GM12892 (cell line): ENCODE data around the gene ARMS2.

ENCODE experiments used
- DNase-seq: peaks from one replicate; pipeline ENCODE4 v3.0.0; 2011; ENCODE audit not compliant: insufficient read length
- FAIRE-seq: peaks from 2 replicates; lab custom pipeline; 2011; peaks lifted over from hg19 to GRCh38; lab: Jason Lieb, UNC
- POLR2A ChIP-seq: IDR thresholded peaks from 2 replicates; pipeline ENCODE4 v1.6.1; 2011; ENCODE audit warnings: low read depth, low read length, control low read depth
- POLR2AphosphoS5 ChIP-seq: IDR thresholded peaks from 2 replicates; pipeline ENCODE4 v1.6.1; 2011; ENCODE audit warnings: low read depth, low read length, control low read depth
- TAF1 ChIP-seq: IDR thresholded peaks from 2 replicates; pipeline ENCODE4 v1.6.1; 2011; ENCODE audit warnings: low read depth, mild to moderate bottlenecking, control low read depth, low read length, borderline replicate concordance

ARMS2 gene

GRCh38 chr10:122455376-122456079 is 1.1 kb downstream of the ARMS2 start:
- no peak for FAIRE-seq
- no peak for DNase-seq
- TF ChIP-seq TAF1 (no peak), POLR2A (no peak), POLR2AphosphoS5 (no peak)

GRCh38 chr10:122457934-122458333 is 3.5 kb downstream of the ARMS2 start:
- DNase-seq = no peak
- no peak for FAIRE-seq
- TF ChIP-seq POLR2A (no peak), POLR2AphosphoS5 (no peak), TAF1 (no peak)

- DNase-seq (no peak), FAIRE-seq (no peak)
- TF ChIP-seq POLR2A (no peak), POLR2AphosphoS5 (no peak), TAF1 (no peak)
These were observed 4.2 kb downstream of the ARMS2 start for GRCh38 chr10:122458693-122459092.

GRCh38 chr10:122459561-122460273 is 5.3 kb downstream of the ARMS2 start:
- FAIRE-seq (no peak), DNase-seq (no peak)
- TF ChIP-seq POLR2A = no peak
- no peak for TF ChIP-seq POLR2AphosphoS5
- TF ChIP-seq TAF1 = no peak

- FAIRE-seq = no peak
- no peak for DNase-seq
- TF ChIP-seq TAF1 (no peak), POLR2AphosphoS5 (no peak), POLR2A (no peak)
These were observed 6.4 kb downstream of the ARMS2 start for GRCh38 chr10:122460891-122461293.

- no peak for DNase-seq
- no peak for FAIRE-seq
- no peak for TF ChIP-seq POLR2A
- no peak for TF ChIP-seq POLR2AphosphoS5
- no peak for TF ChIP-seq TAF1
These were observed 6.9 kb downstream of the ARMS2 start, which contains the start of gene HTRA1 for GRCh38 chr10:122461367-122461728. Gene HTRA1, plus strand, starts transcription at chr10:122461553. Its CDS starts 100 bp downstream, at chr10:122461653.

- FAIRE-seq = no peak
- TF ChIP-seq POLR2AphosphoS5 (no peak), POLR2A (no peak), TAF1 (no peak)
- no peak for DNase-seq
These were observed 7.5 kb downstream of the ARMS2 start for GRCh38 chr10:122461729-122462532.

GRCh38 chr10:122462533-122463465 is 8.3 kb downstream of the ARMS2 start:
- no peak for FAIRE-seq
- DNase-seq = no peak
- TF ChIP-seq TAF1 = no peak
- TF ChIP-seq POLR2A = no peak
- TF ChIP-seq POLR2AphosphoS5 = no peak

GRCh38 chr10:122463466-122464249 is 9.2 kb downstream of the ARMS2 start:
- TF ChIP-seq POLR2AphosphoS5 (no peak), TAF1 (no peak), POLR2A (no peak)
- DNase-seq = no peak
- FAIRE-seq = no peak

- FAIRE-seq (no peak), DNase-seq (no peak)
- no peak for TF ChIP-seq POLR2A
- TF ChIP-seq POLR2AphosphoS5 = no peak
- no peak for TF ChIP-seq TAF1
These were observed 9.7 kb downstream of the ARMS2 start for GRCh38 chr10:122464250-122464510.
